Osteocyte (in vitro differentiated cells): ENCODE results near the gene DPP6. TPM values are rescaled to one million over a fixed set of nuclear protein-coding genes. Genes with fewer than 3 reads are reported as not detected.

Source experiments
- DNase-seq: peaks from one replicate; pipeline ENCODE4 v3.0.0; 2021; ENCODE audit warnings: mixed read lengths; ENCODE audit not compliant: unreplicated experiment; ENCODE audit errors: extremely low spot score
- H3K27ac Mint-ChIP-seq: one replicate; pipeline ENCODE4 v1.8.0; 2021; ENCODE audit warnings: mild to moderate bottlenecking, mixed read lengths; ENCODE audit not compliant: unreplicated experiment
- H3K27me3 Mint-ChIP-seq: one replicate; pipeline ENCODE4 v1.8.0; 2021; ENCODE audit warnings: mixed read lengths; ENCODE audit not compliant: unreplicated experiment
- H3K36me3 Mint-ChIP-seq: one replicate; pipeline ENCODE4 v1.8.0; 2021; ENCODE audit warnings: mixed read lengths; ENCODE audit not compliant: unreplicated experiment
- H3K4me1 Mint-ChIP-seq: one replicate; pipeline ENCODE4 v1.8.0; 2021; ENCODE audit warnings: mixed read lengths; ENCODE audit not compliant: unreplicated experiment
- H3K4me3 Mint-ChIP-seq: one replicate; pipeline ENCODE4 v1.8.0; 2021; ENCODE audit warnings: mild to moderate bottlenecking, moderate library complexity, mixed read lengths; ENCODE audit not compliant: unreplicated experiment
- H3K9me3 Mint-ChIP-seq: one replicate; pipeline ENCODE4 v1.8.0; 2021; ENCODE audit warnings: mixed read lengths; ENCODE audit not compliant: unreplicated experiment
- CTCF ChIP-seq: fragments of 200-600 bp; sonication (generic); IDR thresholded peaks from 2 replicates; pipeline ENCODE4 v1.5.0; 2021; ENCODE audit warnings: antibody characterized with exemption, mild to moderate bottlenecking, moderate library complexity
- total RNA-seq: library from RNA; stranded (reverse); gene quantifications from 2 replicates; pipeline ENCODE4 v1.2.1, GENCODE V29; 2021

The DPP6 gene
- total RNA-seq, 1 donor from 2014 or later, result not detected

- H3K27me3 Mint-ChIP-seq, result no peaks in the 10 kb centered on the region
- H3K4me3 Mint-ChIP-seq, result no peak overlapping the region
- H3K36me3 Mint-ChIP-seq, result peaks cover 3% of the 10 kb centered on the region
- no peak overlapping the region for H3K27ac Mint-ChIP-seq
- H3K9me3 Mint-ChIP-seq, result peaks cover 52% of the 10 kb centered on the region
- TF ChIP-seq CTCF, result no peak
- DNase-seq, result no peak
- no peaks in the 10 kb centered on the region for H3K4me1 Mint-ChIP-seq
Measured at GRCh38 chr7:154649015-154649414, 596.8 kb downstream of the DPP6 start.

DNA sequence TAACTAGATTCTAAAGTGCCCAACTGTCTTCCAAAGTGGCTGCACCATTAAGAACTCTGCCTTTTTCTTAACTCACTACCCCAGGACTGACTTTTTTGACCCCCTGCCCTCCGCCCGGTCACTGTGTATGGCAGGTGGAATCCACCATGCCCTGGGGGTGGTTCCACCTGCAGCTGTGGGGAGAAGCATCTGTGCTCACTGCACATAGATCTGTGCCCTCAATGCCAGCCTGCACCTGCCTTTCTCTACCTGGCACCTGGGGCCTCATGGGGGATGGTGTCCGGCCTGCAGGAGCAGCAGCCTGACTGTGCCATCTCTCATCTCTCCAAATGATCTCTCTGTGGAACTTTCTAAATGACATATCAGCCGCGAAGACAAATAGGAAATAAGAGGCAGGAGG lies 597.2 kb downstream of the DPP6 start:
- Mint-ChIP-seq H3K27me3 (no peaks in the 10 kb centered on the region), H3K9me3 (peaks cover 48% of the 10 kb centered on the region), H3K27ac (no peak overlapping the region), H3K4me3 (no peak overlapping the region), H3K4me1 (no peaks in the 10 kb centered on the region), H3K36me3 (peaks cover 3% of the 10 kb centered on the region)
- TF ChIP-seq CTCF, result no peak
- no peak for DNase-seq

DNA sequence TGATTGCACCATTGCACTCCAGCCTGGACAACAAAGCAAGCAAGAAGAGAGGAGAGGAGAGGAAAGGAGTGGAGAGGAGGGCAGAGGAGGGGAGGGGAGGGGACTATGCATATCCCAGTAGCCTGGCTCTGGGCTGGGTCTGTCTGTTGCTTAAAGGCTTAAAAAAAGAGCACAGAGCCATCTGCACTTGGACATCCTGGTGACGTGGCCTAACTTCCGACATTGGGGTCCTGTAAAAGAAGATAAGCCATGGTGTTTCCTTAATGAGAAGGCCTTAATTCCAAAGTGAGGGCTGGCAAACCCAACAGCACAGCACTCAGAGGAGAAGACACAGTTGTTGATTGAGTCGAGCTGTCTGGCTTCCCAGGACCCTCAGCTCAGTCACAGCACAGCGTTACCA lies 598.1 kb downstream of the DPP6 start:
- Mint-ChIP-seq H3K4me3 (no peak overlapping the region), H3K36me3 (peaks cover 3% of the 10 kb centered on the region), H3K27ac (no peak overlapping the region), H3K9me3 (peaks cover 51% of the 10 kb centered on the region), H3K27me3 (no peaks in the 10 kb centered on the region), H3K4me1 (no peaks in the 10 kb centered on the region)
- DNase-seq, result no peak
- no peak for TF ChIP-seq CTCF

- no peak for TF ChIP-seq CTCF
- H3K4me3 Mint-ChIP-seq, result no peak overlapping the region
- H3K27me3 Mint-ChIP-seq, result no peaks in the 10 kb centered on the region
- H3K36me3 Mint-ChIP-seq, result no peaks in the 10 kb centered on the region
- H3K9me3 Mint-ChIP-seq, result peaks cover 46% of the 10 kb centered on the region
- no peak overlapping the region for H3K27ac Mint-ChIP-seq
- H3K4me1 Mint-ChIP-seq, result no peaks in the 10 kb centered on the region
- DNase-seq, result no peak
Measured at GRCh38 chr7:154651501-154651900, 599.3 kb downstream of the DPP6 start.

DNA sequence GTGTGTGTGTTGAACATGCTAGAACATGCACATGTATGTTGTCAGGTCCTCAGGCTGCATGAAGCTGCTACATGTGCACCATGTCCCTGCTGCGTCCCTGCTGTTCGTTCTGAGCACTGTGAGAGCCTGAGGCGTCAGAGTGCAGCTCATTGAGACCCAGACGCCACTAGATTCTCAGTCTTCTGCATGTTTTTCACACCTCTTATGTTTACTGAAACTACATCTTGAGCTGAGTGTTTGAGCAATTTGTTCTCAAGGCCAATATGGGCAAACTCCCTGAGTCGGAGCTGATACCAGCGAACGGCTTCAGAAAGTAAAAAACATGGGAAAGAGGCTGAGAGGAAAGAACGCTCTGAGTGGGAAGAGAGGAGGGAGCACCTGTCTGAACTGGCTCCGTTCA lies 600.4 kb downstream of the DPP6 start:
- Mint-ChIP-seq H3K4me3 (no peak overlapping the region), H3K9me3 (peaks cover 36% of the 10 kb centered on the region), H3K4me1 (no peaks in the 10 kb centered on the region), H3K36me3 (no peaks in the 10 kb centered on the region), H3K27ac (no peak overlapping the region), H3K27me3 (no peaks in the 10 kb centered on the region)
- TF ChIP-seq CTCF, result no peak
- DNase-seq, result no peak
